HG03097 (cell line): Measurements from ENCODE around the gene FLNB.
A peak's percentile ranks its signal among the peaks of the same experiment; 100 is the strongest.

ENCODE experiments used
- ATAC-seq: cut with Tn5 transposase; IDR thresholded peaks from one replicate; pipeline ENCODE4 v1.9.1; 2021; ENCODE audit not compliant: unreplicated experiment, low FRiP score

The FLNB gene

GRCh38 chr3:58008141-58009025, at the start of gene FLNB:
Gene FLNB (plus strand): TSS chr3:58008422. CDS start chr3:58008565, 143 bp downstream.
- peak; percentile 53 for ATAC-seq

- no peak for ATAC-seq
Observed at GRCh38 chr3:57958642-57959422, 49.4 kb upstream of the FLNB start.

- no peak for ATAC-seq
Observed at GRCh38 chr3:57959423-57960173, 48.6 kb upstream of the FLNB start.

GRCh38 chr3:57960174-57960505, 48.1 kb upstream of the FLNB start:
- ATAC-seq, result no peak

GRCh38 chr3:57961177-57961827, 46.9 kb upstream of the FLNB start:
- ATAC-seq, result no peak

GRCh38 chr3:57961828-57962447, 46.3 kb upstream of the FLNB start:
- no peak for ATAC-seq

GRCh38 chr3:57962448-57962834, 45.8 kb upstream of the FLNB start:
- ATAC-seq, result no peak

- ATAC-seq, result no peak
Observed at GRCh38 chr3:57963811-57964346, 44.3 kb upstream of the FLNB start.

- ATAC-seq, result no peak
Observed at GRCh38 chr3:57966829-57967228, 41.4 kb upstream of the FLNB start.

GRCh38 chr3:57967590-57967989, 40.6 kb upstream of the FLNB start:
- no peak for ATAC-seq

- no peak for ATAC-seq
Observed at GRCh38 chr3:57968501-57968900, 39.7 kb upstream of the FLNB start.

- ATAC-seq, result no peak
Observed at GRCh38 chr3:57971975-57972374, 36.2 kb upstream of the FLNB start.

- no peak for ATAC-seq
Observed at GRCh38 chr3:57972531-57973111, 35.6 kb upstream of the FLNB start.

GRCh38 chr3:57973715-57974477, 34.3 kb upstream of the FLNB start:
- no peak for ATAC-seq

- no peak for ATAC-seq
Observed at GRCh38 chr3:57974796-57975388, 33.3 kb upstream of the FLNB start.

- no peak for ATAC-seq
Observed at GRCh38 chr3:57977818-57978235, 30.4 kb upstream of the FLNB start.

- ATAC-seq, result no peak
Observed at GRCh38 chr3:57978316-57978715, 29.9 kb upstream of the FLNB start.

- ATAC-seq, result no peak
Observed at GRCh38 chr3:57980416-57980815, 27.8 kb upstream of the FLNB start.
